Activated CD8-positive, alpha-beta T cell treated with anti-CD3 and anti-CD28 coated beads for 36 hours (primary cell): ENCODE data around the gene RSRC1. TPM values are rescaled to one million over a fixed set of nuclear protein-coding genes. Genes with fewer than 3 reads are reported as not detected.

Source experiments
- ATAC-seq: fragments of 200-7000 bp; cut with Tn5 transposase; one replicate; pipeline ENCODE4 v1.10.0; 2021; ENCODE audit warnings: mild to moderate bottlenecking, moderate library complexity
- CTCF ChIA-PET: fragments of 350-600 bp; sonication (Branson Sonifier 250); formaldehyde crosslinking; loops from one replicate; lab custom pipeline; 2021; ENCODE audit warnings: antibody characterized with exemption; lab: Charles Lee
- POLR2A ChIA-PET: fragments of 350-600 bp; sonication (Branson Sonifier 250); formaldehyde crosslinking; loops from one replicate; lab custom pipeline; 2021; ENCODE audit warnings: antibody characterized with exemption; lab: Charles Lee
- DNase-seq: peaks from one replicate; pipeline ENCODE4 v3.0.0-alpha.2; 2020
- H3K27ac Mint-ChIP-seq: one replicate; pipeline ENCODE4 v1.8.0; 2021; ENCODE audit warnings: mild to moderate bottlenecking, mixed read lengths
- H3K27me3 Mint-ChIP-seq: one replicate; pipeline ENCODE4 v1.8.0; 2021; ENCODE audit warnings: mixed read lengths
- H3K36me3 Mint-ChIP-seq: one replicate; pipeline ENCODE4 v1.8.0; 2021; ENCODE audit warnings: low read depth, mixed read lengths
- H3K4me1 Mint-ChIP-seq: one replicate; pipeline ENCODE4 v1.8.0; 2021; ENCODE audit warnings: low read depth, mixed read lengths
- H3K4me3 Mint-ChIP-seq: one replicate; pipeline ENCODE4 v1.8.0; 2021; ENCODE audit warnings: mild to moderate bottlenecking, moderate library complexity, mixed read lengths
- H3K9me3 Mint-ChIP-seq: one replicate; pipeline ENCODE4 v1.8.0; 2021; ENCODE audit warnings: mixed read lengths
- intact Hi-C: fragments of 100-400 bp; cut with micrococcal nuclease; formaldehyde crosslinking; loops from one replicate; pipeline ENCODE4 v1.10.0; 2022
- total RNA-seq, 2 experiments: library from RNA; stranded (reverse); gene quantifications; one replicate each; pipeline ENCODE4 v1.2.3, GENCODE V29; 2021
- TF ChIP-seq, protein P1 (sequence below): fragments of 200-600 bp; IDR thresholded peaks from one replicate; pipeline ENCODE4 v1.8.0; 2022; ENCODE audit warnings: antibody characterized with exemption, mild to moderate bottlenecking

Gene RSRC1
- total RNA-seq, 2 experiments from 2014 or later, result 37.9 to 44.7 TPM

DNA sequence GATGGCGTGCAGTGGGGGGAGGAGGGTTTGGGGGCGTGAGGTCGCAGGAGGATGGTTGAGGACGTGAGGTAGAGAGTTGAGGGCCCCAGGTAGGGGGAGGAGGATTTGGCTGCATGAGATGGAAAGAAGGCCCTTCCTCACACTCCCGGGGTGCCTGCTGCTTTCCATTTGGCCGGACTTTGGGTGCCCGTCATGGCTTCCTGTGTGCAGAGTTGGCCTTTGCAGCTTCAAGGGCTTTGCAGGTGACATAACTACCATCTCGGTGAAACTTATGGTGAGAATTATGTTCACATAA lies 462.8 kb downstream of the RSRC1 start:
- H3K27ac Mint-ChIP-seq, result no peak overlapping the region
- peaks cover 2% of the 10 kb centered on the region for H3K36me3 Mint-ChIP-seq
- ATAC-seq (no peak), DNase-seq (no peak)
- H3K27me3 Mint-ChIP-seq, result peaks cover 36% of the 10 kb centered on the region
- H3K9me3 Mint-ChIP-seq, result no peaks in the 10 kb centered on the region
- H3K4me3 Mint-ChIP-seq, result no peak overlapping the region
- TF ChIP-seq, protein P1, sequence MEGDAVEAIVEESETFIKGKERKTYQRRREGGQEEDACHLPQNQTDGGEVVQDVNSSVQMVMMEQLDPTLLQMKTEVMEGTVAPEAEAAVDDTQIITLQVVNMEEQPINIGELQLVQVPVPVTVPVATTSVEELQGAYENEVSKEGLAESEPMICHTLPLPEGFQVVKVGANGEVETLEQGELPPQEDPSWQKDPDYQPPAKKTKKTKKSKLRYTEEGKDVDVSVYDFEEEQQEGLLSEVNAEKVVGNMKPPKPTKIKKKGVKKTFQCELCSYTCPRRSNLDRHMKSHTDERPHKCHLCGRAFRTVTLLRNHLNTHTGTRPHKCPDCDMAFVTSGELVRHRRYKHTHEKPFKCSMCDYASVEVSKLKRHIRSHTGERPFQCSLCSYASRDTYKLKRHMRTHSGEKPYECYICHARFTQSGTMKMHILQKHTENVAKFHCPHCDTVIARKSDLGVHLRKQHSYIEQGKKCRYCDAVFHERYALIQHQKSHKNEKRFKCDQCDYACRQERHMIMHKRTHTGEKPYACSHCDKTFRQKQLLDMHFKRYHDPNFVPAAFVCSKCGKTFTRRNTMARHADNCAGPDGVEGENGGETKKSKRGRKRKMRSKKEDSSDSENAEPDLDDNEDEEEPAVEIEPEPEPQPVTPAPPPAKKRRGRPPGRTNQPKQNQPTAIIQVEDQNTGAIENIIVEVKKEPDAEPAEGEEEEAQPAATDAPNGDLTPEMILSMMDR, result no peak
- intact Hi-C loops, result no loop called here
- CTCF ChIA-PET, result no interaction called here
- POLR2A ChIA-PET, result no interaction called here
- peaks cover 10% of the 10 kb centered on the region for H3K4me1 Mint-ChIP-seq

DNA sequence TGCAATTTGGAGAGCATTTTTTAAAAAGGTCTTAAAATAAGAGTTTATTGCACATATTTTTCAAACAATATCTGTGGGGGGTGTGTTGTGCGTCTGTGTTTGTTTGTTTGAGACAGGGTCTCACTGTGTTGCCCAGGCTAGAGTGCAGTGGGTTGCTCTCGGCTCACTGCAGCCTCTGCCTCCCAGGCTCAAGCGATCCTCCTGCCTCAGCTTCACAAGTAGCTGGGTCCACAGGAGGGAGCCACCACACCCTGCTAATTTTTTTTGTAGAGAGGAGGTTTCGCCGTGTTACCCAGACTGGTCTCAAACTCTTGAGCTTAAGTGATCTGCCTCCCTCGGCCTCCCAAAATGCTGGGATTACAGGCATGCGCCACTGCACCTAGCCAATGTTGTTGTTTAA lies 463.8 kb downstream of the RSRC1 start:
- ChIA-PET CTCF (no interaction called here), POLR2A (interaction anchor here (0.6 kb wide), 1 partner anchor 131 kb away, joined by 3 read pairs; no protein-coding TSS in a partner anchor)
- Mint-ChIP-seq H3K4me3 (no peak overlapping the region), H3K4me1 (peaks cover 10% of the 10 kb centered on the region), H3K27ac (no peak overlapping the region), H3K27me3 (peaks cover 30% of the 10 kb centered on the region), H3K36me3 (peaks cover 2% of the 10 kb centered on the region), H3K9me3 (no peaks in the 10 kb centered on the region)
- no peak for DNase-seq
- no peak for ATAC-seq
- TF ChIP-seq, protein P1, result no peak
- intact Hi-C loops, result no loop called here

DNA sequence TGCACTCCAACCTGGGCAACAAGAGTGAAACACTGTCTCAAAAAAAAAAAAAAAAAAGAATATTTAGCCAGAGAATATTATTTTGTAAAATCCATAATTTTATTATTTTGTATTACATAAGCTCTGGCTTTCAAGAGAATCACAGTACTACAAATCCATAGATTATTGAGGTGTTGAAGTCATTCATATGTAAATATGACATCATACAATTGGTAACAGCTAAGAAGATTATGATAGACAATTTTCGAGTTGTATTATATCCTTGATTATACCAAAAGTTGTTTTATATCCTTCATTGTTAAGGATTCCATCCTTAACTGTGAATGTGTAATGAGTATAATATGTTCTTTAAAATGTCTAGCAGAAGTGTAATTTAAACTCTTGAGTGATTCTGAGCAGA lies 464.8 kb downstream of the RSRC1 start:
- H3K4me1 Mint-ChIP-seq, result peaks cover 10% of the 10 kb centered on the region
- ChIA-PET CTCF (no interaction called here), POLR2A (no interaction called here)
- no peaks in the 10 kb centered on the region for H3K9me3 Mint-ChIP-seq
- DNase-seq (no peak), ATAC-seq (no peak)
- intact Hi-C loops, result no loop called here
- H3K36me3 Mint-ChIP-seq, result peaks cover 2% of the 10 kb centered on the region
- H3K27ac Mint-ChIP-seq, result no peak overlapping the region
- TF ChIP-seq, protein P1, result no peak
- H3K27me3 Mint-ChIP-seq, result peaks cover 25% of the 10 kb centered on the region
- no peak overlapping the region for H3K4me3 Mint-ChIP-seq

GRCh38 chr3:158590223-158590622 lies 480.3 kb downstream of the RSRC1 start:
- H3K36me3 Mint-ChIP-seq, result no peaks in the 10 kb centered on the region
- CTCF ChIA-PET, result no interaction called here

More at GRCh38 chr3:158590223-158590622, 480.3 kb downstream of the RSRC1 start:
- Mint-ChIP-seq H3K27ac (no peak overlapping the region), H3K4me1 (no peaks in the 10 kb centered on the region), H3K9me3 (no peaks in the 10 kb centered on the region), H3K4me3 (no peak overlapping the region), H3K27me3 (peaks cover 5% of the 10 kb centered on the region)
- POLR2A ChIA-PET, result no interaction called here
- intact Hi-C loops, result no loop called here
- TF ChIP-seq, protein P1, result no peak
- DNase-seq (no peak), ATAC-seq (no peak)

Other genes starting within 250 kb of the RSRC1 start
- gene SHOX2, start 3.7 kb upstream of the RSRC1 start, total RNA-seq, result not detected